ENCODE results near the gene ICAM5. TPM values are rescaled to one million over a fixed set of nuclear protein-coding genes. Genes with fewer than 3 reads are reported as not detected.

ICAM5 gene
- total and polyA plus RNA-seq, 2 donors (not counting 1 experiment from before 2014, with no cell fraction given), result 0.47 to 2.5 TPM

GRCh38 chr19:10320602-10321416 is 31.1 kb downstream of the ICAM5 start:
- H3K9ac ChIP-seq (ENCODE audit: insufficient read depth, low read length), result no peak overlapping the region
- no peak overlapping the region for H2AFZ ChIP-seq (ENCODE audit: low read length)
- no peak overlapping the region for H3K4me2 ChIP-seq (ENCODE audit: extremely low read depth, insufficient read depth, low read length)
- H3K9me3 ChIP-seq (ENCODE audit: control insufficient read depth, insufficient read depth, low read depth, low read length), result no peaks in the 10 kb centered on the region
- no peak overlapping the region for H3K27ac ChIP-seq (ENCODE audit: insufficient read depth, low read length)
- no peaks in the 10 kb centered on the region for H3K79me2 ChIP-seq (ENCODE audit: control insufficient read depth, insufficient read depth, low read length)
- no peak for DNase-seq (ENCODE audit: low read depth in 2 of 2)
- peaks cover 29% of the 10 kb centered on the region for H3K36me3 ChIP-seq (ENCODE audit: control insufficient read depth, insufficient read depth, low read length)
- no peak for TF ChIP-seq EZH2 (IDR thresholded peaks at IDR 0.05; ENCODE audit: low read length, missing control alignments)
- TF ChIP-seq, protein P1, sequence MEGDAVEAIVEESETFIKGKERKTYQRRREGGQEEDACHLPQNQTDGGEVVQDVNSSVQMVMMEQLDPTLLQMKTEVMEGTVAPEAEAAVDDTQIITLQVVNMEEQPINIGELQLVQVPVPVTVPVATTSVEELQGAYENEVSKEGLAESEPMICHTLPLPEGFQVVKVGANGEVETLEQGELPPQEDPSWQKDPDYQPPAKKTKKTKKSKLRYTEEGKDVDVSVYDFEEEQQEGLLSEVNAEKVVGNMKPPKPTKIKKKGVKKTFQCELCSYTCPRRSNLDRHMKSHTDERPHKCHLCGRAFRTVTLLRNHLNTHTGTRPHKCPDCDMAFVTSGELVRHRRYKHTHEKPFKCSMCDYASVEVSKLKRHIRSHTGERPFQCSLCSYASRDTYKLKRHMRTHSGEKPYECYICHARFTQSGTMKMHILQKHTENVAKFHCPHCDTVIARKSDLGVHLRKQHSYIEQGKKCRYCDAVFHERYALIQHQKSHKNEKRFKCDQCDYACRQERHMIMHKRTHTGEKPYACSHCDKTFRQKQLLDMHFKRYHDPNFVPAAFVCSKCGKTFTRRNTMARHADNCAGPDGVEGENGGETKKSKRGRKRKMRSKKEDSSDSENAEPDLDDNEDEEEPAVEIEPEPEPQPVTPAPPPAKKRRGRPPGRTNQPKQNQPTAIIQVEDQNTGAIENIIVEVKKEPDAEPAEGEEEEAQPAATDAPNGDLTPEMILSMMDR (conservative IDR thresholded peaks at IDR 0.05 in 1 of 2, IDR thresholded peaks at IDR 0.05 in 1 of 2; ENCODE audit: low read depth in 1 of 2, low read length in 2 of 2), result no peak
- no peaks in the 10 kb centered on the region for H3K4me1 ChIP-seq (ENCODE audit: control insufficient read depth, extremely low read depth, insufficient read depth, low read length)
- H4K20me1 ChIP-seq (ENCODE audit: control insufficient read depth, extremely low read depth, insufficient read depth, low read length), result no peaks in the 10 kb centered on the region
- H3K4me3 ChIP-seq (replicated peaks in 1 of 4; ENCODE audit: control extremely low read depth in 1 of 4, insufficient read depth in 1 of 4, low read depth in 3 of 4, low read length in 4 of 4), result no peak overlapping the region
- no peaks in the 10 kb centered on the region for H3K27me3 ChIP-seq (ENCODE audit: control insufficient read depth, insufficient read depth, low read length)

- Histone ChIP-seq H3K79me2 (ENCODE audit: control insufficient read depth, insufficient read depth, low read length) (no peaks in the 10 kb centered on the region), H3K27me3 (ENCODE audit: control insufficient read depth, insufficient read depth, low read length) (no peaks in the 10 kb centered on the region), H3K4me2 (ENCODE audit: extremely low read depth, insufficient read depth, low read length) (no peak overlapping the region), H3K27ac (ENCODE audit: insufficient read depth, low read length) (no peak overlapping the region), H3K4me1 (ENCODE audit: control insufficient read depth, extremely low read depth, insufficient read depth, low read length) (no peaks in the 10 kb centered on the region), H2AFZ (ENCODE audit: low read length) (no peak overlapping the region), H3K36me3 (ENCODE audit: control insufficient read depth, insufficient read depth, low read length) (peaks cover 28% of the 10 kb centered on the region), H3K9me3 (ENCODE audit: control insufficient read depth, insufficient read depth, low read depth, low read length) (no peaks in the 10 kb centered on the region), H4K20me1 (ENCODE audit: control insufficient read depth, extremely low read depth, insufficient read depth, low read length) (no peaks in the 10 kb centered on the region), H3K9ac (ENCODE audit: insufficient read depth, low read length) (no peak overlapping the region), H3K4me3 (replicated peaks in 1 of 4; ENCODE audit: control extremely low read depth in 1 of 4, insufficient read depth in 1 of 4, low read depth in 3 of 4, low read length in 4 of 4) (no peak overlapping the region)
- TF ChIP-seq, protein P1 (conservative IDR thresholded peaks at IDR 0.05 in 1 of 2, IDR thresholded peaks at IDR 0.05 in 1 of 2; ENCODE audit: low read depth in 1 of 2, low read length in 2 of 2), result no peak
- TF ChIP-seq EZH2 (IDR thresholded peaks at IDR 0.05; ENCODE audit: low read length, missing control alignments), result no peak
- no peak for DNase-seq (ENCODE audit: low read depth in 2 of 2)
These were observed 31.7 kb downstream of the ICAM5 start for GRCh38 chr19:10321417-10321797.

GRCh38 chr19:10321874-10322835 is 32.4 kb downstream of the ICAM5 start:
- Histone ChIP-seq H3K9me3 (ENCODE audit: control insufficient read depth, insufficient read depth, low read depth, low read length) (no peaks in the 10 kb centered on the region), H3K36me3 (ENCODE audit: control insufficient read depth, insufficient read depth, low read length) (peaks cover 28% of the 10 kb centered on the region), H4K20me1 (ENCODE audit: control insufficient read depth, extremely low read depth, insufficient read depth, low read length) (no peaks in the 10 kb centered on the region), H3K4me3 (replicated peaks in 1 of 4; ENCODE audit: control extremely low read depth in 1 of 4, insufficient read depth in 1 of 4, low read depth in 3 of 4, low read length in 4 of 4) (no peak overlapping the region), H3K27me3 (ENCODE audit: control insufficient read depth, insufficient read depth, low read length) (no peaks in the 10 kb centered on the region), H3K79me2 (ENCODE audit: control insufficient read depth, insufficient read depth, low read length) (no peaks in the 10 kb centered on the region), H3K4me2 (ENCODE audit: extremely low read depth, insufficient read depth, low read length) (no peak overlapping the region), H3K4me1 (ENCODE audit: control insufficient read depth, extremely low read depth, insufficient read depth, low read length) (no peaks in the 10 kb centered on the region), H2AFZ (ENCODE audit: low read length) (no peak overlapping the region), H3K9ac (ENCODE audit: insufficient read depth, low read length) (no peak overlapping the region), H3K27ac (ENCODE audit: insufficient read depth, low read length) (no peak overlapping the region)
- TF ChIP-seq, protein P1 (conservative IDR thresholded peaks at IDR 0.05 in 1 of 2, IDR thresholded peaks at IDR 0.05 in 1 of 2; ENCODE audit: low read depth in 1 of 2, low read length in 2 of 2), result no peak
- TF ChIP-seq EZH2 (IDR thresholded peaks at IDR 0.05; ENCODE audit: low read length, missing control alignments), result no peak
- no peak for DNase-seq (ENCODE audit: low read depth in 2 of 2)
